Measurements from ENCODE around the gene SCO2.
"Not testable (repeated sequence)": the region's sequence is repeated elsewhere in the genome, so short reads cannot be mapped to it uniquely, and the experiment has no call there.

SCO2 gene

GRCh38 chr22:50523458-50523805, 2.0 kb downstream of the SCO2 start:
- no peak overlapping the region for H3K27ac ChIP-seq (ENCODE audit: low read depth, low read length)

GRCh38 chr22:50522806-50523438, 2.5 kb downstream of the SCO2 start:
- peaks cover 4% of the 10 kb centered on the region; the same call in 1 of the 2 replicates for H3K4me1 ChIP-seq (ENCODE audit: control insufficient read depth, insufficient read depth, low read length)
- peaks cover 14% of the 10 kb centered on the region for H3K27me3 ChIP-seq (ENCODE audit: control insufficient read depth, insufficient read depth, low read length)
- H3K9ac ChIP-seq (ENCODE audit: low read depth, low read length): no peak overlapping the region
- H3K36me3 ChIP-seq (ENCODE audit: control insufficient read depth, insufficient read depth, low read length): peaks cover 51% of the 10 kb centered on the region
- H3K27ac ChIP-seq (ENCODE audit: low read depth, low read length): no peak overlapping the region
- H3K4me3 ChIP-seq (ENCODE audit: low read depth, low read length): no peak overlapping the region
- no peaks in the 10 kb centered on the region for H3K9me3 ChIP-seq (ENCODE audit: control insufficient read depth, insufficient read depth, low read length)

More at GRCh38 chr22:50523458-50523805, 2.0 kb downstream of the SCO2 start:
- Histone ChIP-seq H3K9ac (ENCODE audit: low read depth, low read length) (no peak overlapping the region), H3K4me1 (ENCODE audit: control insufficient read depth, insufficient read depth, low read length) (peaks cover 4% of the 10 kb centered on the region; the same call in 1 of the 2 replicates), H3K4me3 (ENCODE audit: low read depth, low read length) (no peak overlapping the region), H3K36me3 (ENCODE audit: control insufficient read depth, insufficient read depth, low read length) (peaks cover 46% of the 10 kb centered on the region), H3K27me3 (ENCODE audit: control insufficient read depth, insufficient read depth, low read length) (peaks cover 19% of the 10 kb centered on the region), H3K9me3 (ENCODE audit: control insufficient read depth, insufficient read depth, low read length) (no peaks in the 10 kb centered on the region)

GRCh38 chr22:50522208-50522805, 3.1 kb downstream of the SCO2 start:
- Histone ChIP-seq H3K36me3 (ENCODE audit: control insufficient read depth, insufficient read depth, low read length) (peaks cover 57% of the 10 kb centered on the region), H3K9me3 (ENCODE audit: control insufficient read depth, insufficient read depth, low read length) (no peaks in the 10 kb centered on the region), H3K27me3 (ENCODE audit: control insufficient read depth, insufficient read depth, low read length) (peaks cover 7% of the 10 kb centered on the region), H3K4me3 (ENCODE audit: low read depth, low read length) (no peak overlapping the region), H3K9ac (ENCODE audit: low read depth, low read length) (no peak overlapping the region), H3K27ac (ENCODE audit: low read depth, low read length) (no peak overlapping the region), H3K4me1 (ENCODE audit: control insufficient read depth, insufficient read depth, low read length) (peaks cover 4% of the 10 kb centered on the region; the same call in 1 of the 2 replicates)

- Histone ChIP-seq H3K27me3 (ENCODE audit: control insufficient read depth, insufficient read depth, low read length) (peaks cover 2% of the 10 kb centered on the region; the same call in 1 of the 2 replicates), H3K4me3 (ENCODE audit: low read depth, low read length) (no peak overlapping the region), H3K27ac (ENCODE audit: low read depth, low read length) (no peak overlapping the region), H3K9me3 (ENCODE audit: control insufficient read depth, insufficient read depth, low read length) (no peaks in the 10 kb centered on the region), H3K36me3 (ENCODE audit: control insufficient read depth, insufficient read depth, low read length) (peaks cover 62% of the 10 kb centered on the region), H3K9ac (ENCODE audit: low read depth, low read length) (no peak overlapping the region), H3K4me1 (ENCODE audit: control insufficient read depth, insufficient read depth, low read length) (no peaks in the 10 kb centered on the region)
Measured at GRCh38 chr22:50521710-50522109, 3.7 kb downstream of the SCO2 start.

GRCh38 chr22:50520826-50521453, 4.5 kb downstream of the SCO2 start:
- H3K27ac ChIP-seq (ENCODE audit: low read depth, low read length): no peak overlapping the region
- no peak overlapping the region for H3K4me3 ChIP-seq (ENCODE audit: low read depth, low read length)
- no peak overlapping the region for H3K9ac ChIP-seq (ENCODE audit: low read depth, low read length)
- H3K9me3 ChIP-seq (ENCODE audit: control insufficient read depth, insufficient read depth, low read length): no peaks in the 10 kb centered on the region
- no peaks in the 10 kb centered on the region for H3K27me3 ChIP-seq (ENCODE audit: control insufficient read depth, insufficient read depth, low read length)
- peaks cover 67% of the 10 kb centered on the region for H3K36me3 ChIP-seq (ENCODE audit: control insufficient read depth, insufficient read depth, low read length)
- H3K4me1 ChIP-seq (ENCODE audit: control insufficient read depth, insufficient read depth, low read length): no peaks in the 10 kb centered on the region

- not testable (repeated sequence) for H3K4me3 ChIP-seq (ENCODE audit: low read depth, low read length); H3K9me3 ChIP-seq (ENCODE audit: control insufficient read depth, insufficient read depth, low read length); H3K27ac ChIP-seq (ENCODE audit: low read depth, low read length); H3K9ac ChIP-seq (ENCODE audit: low read depth, low read length); H3K4me1 ChIP-seq (ENCODE audit: control insufficient read depth, insufficient read depth, low read length); H3K27me3 ChIP-seq (ENCODE audit: control insufficient read depth, insufficient read depth, low read length)
- peaks cover 67% of the 10 kb centered on the region for H3K36me3 ChIP-seq (ENCODE audit: control insufficient read depth, insufficient read depth, low read length)
Measured at GRCh38 chr22:50520184-50520583, 5.2 kb downstream of the SCO2 start.

GRCh38 chr22:50519151-50519550, 6.2 kb downstream of the SCO2 start:
- peaks cover 67% of the 10 kb centered on the region for H3K36me3 ChIP-seq (ENCODE audit: control insufficient read depth, insufficient read depth, low read length)
- H3K4me1 ChIP-seq (ENCODE audit: control insufficient read depth, insufficient read depth, low read length): no peaks in the 10 kb centered on the region
- no peak overlapping the region for H3K4me3 ChIP-seq (ENCODE audit: low read depth, low read length)
- no peaks in the 10 kb centered on the region for H3K9me3 ChIP-seq (ENCODE audit: control insufficient read depth, insufficient read depth, low read length)
- no peak overlapping the region for H3K9ac ChIP-seq (ENCODE audit: low read depth, low read length)
- no peak overlapping the region for H3K27ac ChIP-seq (ENCODE audit: low read depth, low read length)
- no peaks in the 10 kb centered on the region for H3K27me3 ChIP-seq (ENCODE audit: control insufficient read depth, insufficient read depth, low read length)

- Histone ChIP-seq H3K36me3 (ENCODE audit: control insufficient read depth, insufficient read depth, low read length) (peaks cover 62% of the 10 kb centered on the region), H3K4me3 (ENCODE audit: low read depth, low read length) (no peak overlapping the region), H3K27me3 (ENCODE audit: control insufficient read depth, insufficient read depth, low read length) (no peaks in the 10 kb centered on the region), H3K9me3 (ENCODE audit: control insufficient read depth, insufficient read depth, low read length) (no peaks in the 10 kb centered on the region), H3K9ac (ENCODE audit: low read depth, low read length) (no peak overlapping the region), H3K4me1 (ENCODE audit: control insufficient read depth, insufficient read depth, low read length) (no peaks in the 10 kb centered on the region), H3K27ac (ENCODE audit: low read depth, low read length) (no peak overlapping the region)
Measured at GRCh38 chr22:50518606-50519005, 6.8 kb downstream of the SCO2 start.

- H3K9ac ChIP-seq (ENCODE audit: low read depth, low read length): no peak overlapping the region
- H3K9me3 ChIP-seq (ENCODE audit: control insufficient read depth, insufficient read depth, low read length): no peaks in the 10 kb centered on the region
- H3K4me1 ChIP-seq (ENCODE audit: control insufficient read depth, insufficient read depth, low read length): no peaks in the 10 kb centered on the region
- no peaks in the 10 kb centered on the region for H3K27me3 ChIP-seq (ENCODE audit: control insufficient read depth, insufficient read depth, low read length)
- H3K4me3 ChIP-seq (ENCODE audit: low read depth, low read length): no peak overlapping the region
- H3K27ac ChIP-seq (ENCODE audit: low read depth, low read length): no peak overlapping the region
- H3K36me3 ChIP-seq (ENCODE audit: control insufficient read depth, insufficient read depth, low read length): peaks cover 53% of the 10 kb centered on the region
Measured at GRCh38 chr22:50517495-50518260, 7.7 kb downstream of the SCO2 start.

GRCh38 chr22:50516891-50517290, 8.5 kb downstream of the SCO2 start:
- no peak overlapping the region for H3K9ac ChIP-seq (ENCODE audit: low read depth, low read length)
- H3K36me3 ChIP-seq (ENCODE audit: control insufficient read depth, insufficient read depth, low read length): peaks cover 45% of the 10 kb centered on the region
- no peaks in the 10 kb centered on the region for H3K4me1 ChIP-seq (ENCODE audit: control insufficient read depth, insufficient read depth, low read length)
- no peaks in the 10 kb centered on the region for H3K9me3 ChIP-seq (ENCODE audit: control insufficient read depth, insufficient read depth, low read length)
- H3K4me3 ChIP-seq (ENCODE audit: low read depth, low read length): no peak overlapping the region
- no peaks in the 10 kb centered on the region for H3K27me3 ChIP-seq (ENCODE audit: control insufficient read depth, insufficient read depth, low read length)
- no peak overlapping the region for H3K27ac ChIP-seq (ENCODE audit: low read depth, low read length)

GRCh38 chr22:50516068-50516467, 9.3 kb downstream of the SCO2 start:
- Histone ChIP-seq H3K27ac (ENCODE audit: low read depth, low read length) (no peak overlapping the region), H3K9me3 (ENCODE audit: control insufficient read depth, insufficient read depth, low read length) (no peaks in the 10 kb centered on the region), H3K36me3 (ENCODE audit: control insufficient read depth, insufficient read depth, low read length) (peaks cover 37% of the 10 kb centered on the region), H3K9ac (ENCODE audit: low read depth, low read length) (no peak overlapping the region), H3K4me1 (ENCODE audit: control insufficient read depth, insufficient read depth, low read length) (no peaks in the 10 kb centered on the region), H3K4me3 (ENCODE audit: low read depth, low read length) (no peak overlapping the region), H3K27me3 (ENCODE audit: control insufficient read depth, insufficient read depth, low read length) (no peaks in the 10 kb centered on the region)

Data from HUES48 (cell line).